GM23338 (cell line): ENCODE data around the gene NT5C2. TPM values are rescaled to one million over a fixed set of nuclear protein-coding genes. Genes with fewer than 3 reads are reported as not detected.
A peak's percentile ranks its signal among the peaks of the same experiment; 100 is the strongest.

Experiments
- ATAC-seq: fragments of 200-7000 bp; cut with Tn5 transposase; 3 replicates; pipeline ENCODE4 v1.9.1; 2020
- DNase-seq: peaks from one replicate; pipeline ENCODE4 v3.0.0-alpha.2; 2015; ENCODE audit warnings: low spot score
- H2AFZ ChIP-seq: fragments of 200-600 bp; sonication (generic); 2 replicates; pipeline ENCODE4 v1.8.0; 2016; ENCODE audit warnings: antibody characterized with exemption, mild to moderate bottlenecking, moderate library complexity
- H3F3A ChIP-seq: fragments of 200-600 bp; sonication (generic); replicated peaks from 2 replicates; pipeline ENCODE4 v1.8.0; 2017; ENCODE audit warnings: antibody characterized with exemption, mixed run types, low read depth
- H3K27ac ChIP-seq: fragments of 200-600 bp; sonication (generic); 2 replicates; pipeline ENCODE4 v1.6.1; 2016; ENCODE audit warnings: low read depth
- H3K27me3 ChIP-seq: fragments of 200-600 bp; sonication (generic); 2 replicates; pipeline ENCODE4 v1.8.0; 2016; ENCODE audit warnings: mild to moderate bottlenecking, mixed run types, moderate library complexity; ENCODE audit not compliant: insufficient read depth
- H3K36me3 ChIP-seq: fragments of 200-600 bp; sonication (generic); 2 replicates; pipeline ENCODE4 v1.8.0; 2016; ENCODE audit warnings: mild to moderate bottlenecking; ENCODE audit not compliant: insufficient read depth
- H3K4me1 ChIP-seq: fragments of 200-600 bp; sonication (generic); 2 replicates; pipeline ENCODE4 v1.8.0; 2016; ENCODE audit warnings: mild to moderate bottlenecking, moderate library complexity; ENCODE audit not compliant: insufficient read depth
- H3K4me2 ChIP-seq: fragments of 200-600 bp; sonication (generic); 2 replicates; pipeline ENCODE4 v1.7.1; 2017; ENCODE audit warnings: mixed run types
- H3K4me3 ChIP-seq: fragments of 200-600 bp; sonication (generic); 2 replicates; pipeline ENCODE4 v1.6.1; 2016; ENCODE audit warnings: mixed run types
- H3K79me2 ChIP-seq: fragments of 200-600 bp; sonication (generic); replicated peaks from 2 replicates; pipeline ENCODE4 v1.8.0; 2017; ENCODE audit warnings: mild to moderate bottlenecking; ENCODE audit not compliant: insufficient read depth
- H3K9me2 ChIP-seq: fragments of 200-600 bp; sonication (generic); 2 replicates; pipeline ENCODE4 v1.8.0; 2017; ENCODE audit not compliant: insufficient read depth
- H4K20me1 ChIP-seq: fragments of 200-600 bp; sonication (generic); replicated peaks from 2 replicates; pipeline ENCODE4 v1.8.0; 2017; ENCODE audit warnings: mild to moderate bottlenecking; ENCODE audit not compliant: insufficient read depth
- H3K27ac Mint-ChIP-seq: 2 replicates; pipeline ENCODE4 v1.8.0; 2020; ENCODE audit warnings: inconsistent platforms, mild to moderate bottlenecking, moderate library complexity, mixed read lengths
- H3K27me3 Mint-ChIP-seq: 3 replicates; pipeline ENCODE4 v1.8.0; 2022; ENCODE audit warnings: low read depth, mild to moderate bottlenecking, moderate library complexity, mixed read lengths, inconsistent platforms; ENCODE audit not compliant: insufficient read depth, poor library complexity
- H3K36me3 Mint-ChIP-seq: 3 replicates; pipeline ENCODE4 v1.8.0; 2021; ENCODE audit warnings: low read depth, mild to moderate bottlenecking, inconsistent platforms, moderate library complexity, mixed read lengths
- H3K4me1 Mint-ChIP-seq: 3 replicates; pipeline ENCODE4 v1.8.0; 2020; ENCODE audit warnings: mild to moderate bottlenecking, inconsistent platforms, mixed read lengths
- H3K4me3 Mint-ChIP-seq: 3 replicates; pipeline ENCODE4 v1.8.0; 2021; ENCODE audit warnings: moderate library complexity, mild to moderate bottlenecking, inconsistent platforms, mixed read lengths
- H3K9me3 Mint-ChIP-seq: 3 replicates; pipeline ENCODE4 v1.8.0; 2020; ENCODE audit warnings: moderate library complexity, mild to moderate bottlenecking, inconsistent platforms, mixed read lengths
- CREB1 ChIP-seq: fragments of 250-450 bp; sonication (Bioruptor Pico); IDR thresholded peaks from 2 replicates; pipeline ENCODE4 v1.5.0; 2020; ENCODE audit warnings: low read depth, mild to moderate bottlenecking, moderate library complexity
- EZH2 ChIP-seq: fragments of 200-600 bp; sonication (generic); IDR thresholded peaks from one replicate; pipeline ENCODE4 v1.8.0; 2017; ENCODE audit warnings: antibody characterized with exemption, mild to moderate bottlenecking, low read depth; ENCODE audit not compliant: unreplicated experiment
- EZH2phosphoT487 ChIP-seq: fragments of 200-600 bp; sonication (generic); IDR thresholded peaks from one replicate; pipeline ENCODE4 v1.8.1; 2018; ENCODE audit warnings: antibody characterized with exemption; ENCODE audit not compliant: unreplicated experiment
- JUNB ChIP-seq: IDR thresholded peaks from one replicate; pipeline ENCODE4 v1.6.1; 2016; ENCODE audit warnings: antibody characterized with exemption; ENCODE audit not compliant: unreplicated experiment
- NANOG ChIP-seq: IDR thresholded peaks from 2 replicates; pipeline ENCODE4 v1.6.1; 2016; ENCODE audit warnings: antibody characterized with exemption, borderline replicate concordance
- POLR2AphosphoS5 ChIP-seq: IDR thresholded peaks from 2 replicates; pipeline ENCODE4 v1.6.1; 2016; ENCODE audit warnings: antibody characterized with exemption, low read depth
- STAT1 ChIP-seq: IDR thresholded peaks from one replicate; pipeline ENCODE4 v1.6.1; 2016; ENCODE audit warnings: antibody characterized with exemption; ENCODE audit not compliant: unreplicated experiment
- ZNF114 ChIP-seq: fragments of 250-450 bp; sonication (Bioruptor Pico); IDR thresholded peaks from 2 replicates; pipeline ENCODE4 v1.5.0; 2020; ENCODE audit warnings: mild to moderate bottlenecking, moderate library complexity
- ZNF331 ChIP-seq: fragments of 250-450 bp; sonication (Bioruptor Pico); IDR thresholded peaks from 2 replicates; pipeline ENCODE4 v1.5.0; 2020; ENCODE audit warnings: low read depth, mild to moderate bottlenecking, moderate library complexity
- polyA plus RNA-seq: library from polyadenylated mRNA; unstranded; fragments of >200 nt; fragmentation: Nextera tagmentation; extraction: Ambion mirVana; gene quantifications from 2 replicates; pipeline ENCODE4 v1.2.1, GENCODE V29; 2016
- total RNA-seq: library from RNA; depleted of rRNA; stranded (reverse); fragments of >200 nt; shearing (Covaris generic); gene quantifications from 2 replicates; pipeline ENCODE4 v1.2.3, GENCODE V29; 2014
- TF ChIP-seq, protein P1 (sequence below): IDR thresholded peaks from 2 replicates; pipeline ENCODE4 v1.6.1; 2016; ENCODE audit warnings: antibody characterized with exemption
- TF ChIP-seq, protein P2 (sequence below): IDR thresholded peaks from one replicate; pipeline ENCODE4 v1.6.1; 2018; ENCODE audit warnings: antibody characterized with exemption; ENCODE audit not compliant: unreplicated experiment
- TF ChIP-seq, protein P3 (sequence below): fragments of 250-450 bp; sonication (Bioruptor Pico); IDR thresholded peaks from 2 replicates; pipeline ENCODE4 v1.5.0; 2020; ENCODE audit warnings: mild to moderate bottlenecking, moderate library complexity

The NT5C2 gene
- total and polyA plus RNA-seq, 2 experiments from 2014 or later: 33.9 to 85.4 TPM

DNA sequence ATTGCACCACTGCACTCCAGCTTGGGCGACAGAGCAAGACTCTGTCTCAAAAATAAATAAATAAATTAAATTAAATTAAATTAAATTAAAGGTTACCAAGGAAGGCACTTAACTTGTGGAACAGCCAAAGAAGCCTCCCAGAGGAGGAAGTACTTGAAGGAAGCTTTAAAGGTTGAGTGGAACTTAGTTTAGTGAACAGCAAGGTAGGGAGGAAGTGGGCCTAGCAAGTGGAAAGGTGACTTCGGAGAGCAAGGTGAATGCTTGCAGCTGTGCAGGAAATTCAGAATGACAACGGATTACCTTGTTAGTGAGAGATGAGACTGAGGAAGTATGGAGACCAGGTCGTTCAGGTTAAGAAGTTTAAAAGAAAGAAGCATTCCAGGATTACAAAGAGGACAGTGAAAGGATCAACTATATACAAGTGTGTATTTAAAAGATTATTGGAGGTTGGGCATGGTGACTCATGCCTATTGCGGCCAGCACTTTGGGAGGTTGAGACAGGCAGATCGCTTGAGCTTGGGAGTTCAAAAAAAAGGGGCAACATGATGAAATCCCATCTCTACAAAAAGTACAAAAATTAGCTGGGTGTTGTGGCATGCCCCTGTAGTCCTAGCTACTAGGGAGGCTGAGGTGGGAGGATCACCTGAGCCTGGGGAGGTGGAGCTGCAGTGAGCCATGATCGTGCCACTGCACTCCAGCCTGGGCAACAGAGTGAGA, 39.9 kb upstream of the NT5C2 start:
- Histone ChIP-seq H3K9me2 (no peaks in the 10 kb centered on the region), H2AFZ (no peak overlapping the region), H3K4me1 (peaks cover 6% of the 10 kb centered on the region), H4K20me1 (no peaks in the 10 kb centered on the region), H3K4me2 (no peak overlapping the region), H3K27ac (peak overlapping the region; percentile 89), H3K27me3 (no peaks in the 10 kb centered on the region), H3K36me3 (no peaks in the 10 kb centered on the region), H3F3A (peaks cover 5% of the 10 kb centered on the region; the same call in 1 of the 2 replicates), H3K79me2 (no peaks in the 10 kb centered on the region), H3K4me3 (no peak overlapping the region)
- DNase-seq: peak; percentile 40
- ATAC-seq: no peak
- no peaks in the 10 kb centered on the region for H3K36me3 Mint-ChIP-seq
- no peak overlapping the region for H3K4me3 Mint-ChIP-seq
- H3K27ac Mint-ChIP-seq: peak overlapping the region; percentile 47
- no peaks in the 10 kb centered on the region; the same call in 2 of the 3 replicates for H3K9me3 Mint-ChIP-seq
- TF ChIP-seq, protein P1, sequence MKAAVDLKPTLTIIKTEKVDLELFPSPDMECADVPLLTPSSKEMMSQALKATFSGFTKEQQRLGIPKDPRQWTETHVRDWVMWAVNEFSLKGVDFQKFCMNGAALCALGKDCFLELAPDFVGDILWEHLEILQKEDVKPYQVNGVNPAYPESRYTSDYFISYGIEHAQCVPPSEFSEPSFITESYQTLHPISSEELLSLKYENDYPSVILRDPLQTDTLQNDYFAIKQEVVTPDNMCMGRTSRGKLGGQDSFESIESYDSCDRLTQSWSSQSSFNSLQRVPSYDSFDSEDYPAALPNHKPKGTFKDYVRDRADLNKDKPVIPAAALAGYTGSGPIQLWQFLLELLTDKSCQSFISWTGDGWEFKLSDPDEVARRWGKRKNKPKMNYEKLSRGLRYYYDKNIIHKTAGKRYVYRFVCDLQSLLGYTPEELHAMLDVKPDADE: no peak
- TF ChIP-seq ZNF114 (no peak), EZH2phosphoT487 (no peak), POLR2AphosphoS5 (no peak), JUNB (no peak), CREB1 (CRISPR knock-in tag) (no peak), ZNF331 (CRISPR knock-in tag) (no peak), NANOG (no peak), EZH2 (no peak), STAT1 (no peak)
- TF ChIP-seq, protein P2, sequence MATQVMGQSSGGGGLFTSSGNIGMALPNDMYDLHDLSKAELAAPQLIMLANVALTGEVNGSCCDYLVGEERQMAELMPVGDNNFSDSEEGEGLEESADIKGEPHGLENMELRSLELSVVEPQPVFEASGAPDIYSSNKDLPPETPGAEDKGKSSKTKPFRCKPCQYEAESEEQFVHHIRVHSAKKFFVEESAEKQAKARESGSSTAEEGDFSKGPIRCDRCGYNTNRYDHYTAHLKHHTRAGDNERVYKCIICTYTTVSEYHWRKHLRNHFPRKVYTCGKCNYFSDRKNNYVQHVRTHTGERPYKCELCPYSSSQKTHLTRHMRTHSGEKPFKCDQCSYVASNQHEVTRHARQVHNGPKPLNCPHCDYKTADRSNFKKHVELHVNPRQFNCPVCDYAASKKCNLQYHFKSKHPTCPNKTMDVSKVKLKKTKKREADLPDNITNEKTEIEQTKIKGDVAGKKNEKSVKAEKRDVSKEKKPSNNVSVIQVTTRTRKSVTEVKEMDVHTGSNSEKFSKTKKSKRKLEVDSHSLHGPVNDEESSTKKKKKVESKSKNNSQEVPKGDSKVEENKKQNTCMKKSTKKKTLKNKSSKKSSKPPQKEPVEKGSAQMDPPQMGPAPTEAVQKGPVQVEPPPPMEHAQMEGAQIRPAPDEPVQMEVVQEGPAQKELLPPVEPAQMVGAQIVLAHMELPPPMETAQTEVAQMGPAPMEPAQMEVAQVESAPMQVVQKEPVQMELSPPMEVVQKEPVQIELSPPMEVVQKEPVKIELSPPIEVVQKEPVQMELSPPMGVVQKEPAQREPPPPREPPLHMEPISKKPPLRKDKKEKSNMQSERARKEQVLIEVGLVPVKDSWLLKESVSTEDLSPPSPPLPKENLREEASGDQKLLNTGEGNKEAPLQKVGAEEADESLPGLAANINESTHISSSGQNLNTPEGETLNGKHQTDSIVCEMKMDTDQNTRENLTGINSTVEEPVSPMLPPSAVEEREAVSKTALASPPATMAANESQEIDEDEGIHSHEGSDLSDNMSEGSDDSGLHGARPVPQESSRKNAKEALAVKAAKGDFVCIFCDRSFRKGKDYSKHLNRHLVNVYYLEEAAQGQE: no peak
- TF ChIP-seq, protein P3, sequence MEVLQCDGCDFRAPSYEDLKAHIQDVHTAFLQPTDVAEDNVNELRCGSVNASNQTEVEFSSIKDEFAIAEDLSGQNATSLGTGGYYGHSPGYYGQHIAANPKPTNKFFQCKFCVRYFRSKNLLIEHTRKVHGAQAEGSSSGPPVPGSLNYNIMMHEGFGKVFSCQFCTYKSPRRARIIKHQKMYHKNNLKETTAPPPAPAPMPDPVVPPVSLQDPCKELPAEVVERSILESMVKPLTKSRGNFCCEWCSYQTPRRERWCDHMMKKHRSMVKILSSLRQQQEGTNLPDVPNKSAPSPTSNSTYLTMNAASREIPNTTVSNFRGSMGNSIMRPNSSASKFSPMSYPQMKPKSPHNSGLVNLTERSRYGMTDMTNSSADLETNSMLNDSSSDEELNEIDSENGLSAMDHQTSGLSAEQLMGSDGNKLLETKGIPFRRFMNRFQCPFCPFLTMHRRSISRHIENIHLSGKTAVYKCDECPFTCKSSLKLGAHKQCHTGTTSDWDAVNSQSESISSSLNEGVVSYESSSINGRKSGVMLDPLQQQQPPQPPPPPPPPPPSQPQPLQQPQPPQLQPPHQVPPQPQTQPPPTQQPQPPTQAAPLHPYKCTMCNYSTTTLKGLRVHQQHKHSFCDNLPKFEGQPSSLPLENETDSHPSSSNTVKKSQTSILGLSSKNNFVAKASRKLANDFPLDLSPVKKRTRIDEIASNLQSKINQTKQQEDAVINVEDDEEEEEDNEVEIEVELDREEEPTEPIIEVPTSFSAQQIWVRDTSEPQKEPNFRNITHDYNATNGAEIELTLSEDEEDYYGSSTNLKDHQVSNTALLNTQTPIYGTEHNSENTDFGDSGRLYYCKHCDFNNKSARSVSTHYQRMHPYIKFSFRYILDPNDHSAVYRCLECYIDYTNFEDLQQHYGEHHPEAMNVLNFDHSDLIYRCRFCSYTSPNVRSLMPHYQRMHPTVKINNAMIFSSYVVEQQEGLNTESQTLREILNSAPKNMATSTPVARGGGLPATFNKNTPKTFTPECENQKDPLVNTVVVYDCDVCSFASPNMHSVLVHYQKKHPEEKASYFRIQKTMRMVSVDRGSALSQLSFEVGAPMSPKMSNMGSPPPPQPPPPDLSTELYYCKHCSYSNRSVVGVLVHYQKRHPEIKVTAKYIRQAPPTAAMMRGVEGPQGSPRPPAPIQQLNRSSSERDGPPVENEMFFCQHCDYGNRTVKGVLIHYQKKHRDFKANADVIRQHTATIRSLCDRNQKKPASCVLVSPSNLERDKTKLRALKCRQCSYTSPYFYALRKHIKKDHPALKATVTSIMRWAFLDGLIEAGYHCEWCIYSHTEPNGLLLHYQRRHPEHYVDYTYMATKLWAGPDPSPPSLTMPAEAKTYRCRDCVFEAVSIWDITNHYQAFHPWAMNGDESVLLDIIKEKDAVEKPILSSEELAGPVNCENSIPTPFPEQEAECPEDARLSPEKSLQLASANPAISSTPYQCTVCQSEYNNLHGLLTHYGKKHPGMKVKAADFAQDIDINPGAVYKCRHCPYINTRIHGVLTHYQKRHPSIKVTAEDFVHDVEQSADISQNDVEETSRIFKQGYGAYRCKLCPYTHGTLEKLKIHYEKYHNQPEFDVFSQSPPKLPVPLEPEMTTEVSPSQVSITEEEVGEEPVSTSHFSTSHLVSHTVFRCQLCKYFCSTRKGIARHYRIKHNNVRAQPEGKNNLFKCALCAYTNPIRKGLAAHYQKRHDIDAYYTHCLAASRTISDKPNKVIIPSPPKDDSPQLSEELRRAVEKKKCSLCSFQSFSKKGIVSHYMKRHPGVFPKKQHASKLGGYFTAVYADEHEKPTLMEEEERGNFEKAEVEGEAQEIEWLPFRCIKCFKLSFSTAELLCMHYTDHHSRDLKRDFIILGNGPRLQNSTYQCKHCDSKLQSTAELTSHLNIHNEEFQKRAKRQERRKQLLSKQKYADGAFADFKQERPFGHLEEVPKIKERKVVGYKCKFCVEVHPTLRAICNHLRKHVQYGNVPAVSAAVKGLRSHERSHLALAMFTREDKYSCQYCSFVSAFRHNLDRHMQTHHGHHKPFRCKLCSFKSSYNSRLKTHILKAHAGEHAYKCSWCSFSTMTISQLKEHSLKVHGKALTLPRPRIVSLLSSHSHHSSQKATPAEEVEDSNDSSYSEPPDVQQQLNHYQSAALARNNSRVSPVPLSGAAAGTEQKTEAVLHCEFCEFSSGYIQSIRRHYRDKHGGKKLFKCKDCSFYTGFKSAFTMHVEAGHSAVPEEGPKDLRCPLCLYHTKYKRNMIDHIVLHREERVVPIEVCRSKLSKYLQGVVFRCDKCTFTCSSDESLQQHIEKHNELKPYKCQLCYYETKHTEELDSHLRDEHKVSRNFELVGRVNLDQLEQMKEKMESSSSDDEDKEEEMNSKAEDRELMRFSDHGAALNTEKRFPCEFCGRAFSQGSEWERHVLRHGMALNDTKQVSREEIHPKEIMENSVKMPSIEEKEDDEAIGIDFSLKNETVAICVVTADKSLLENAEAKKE (CRISPR knock-in tag): no peak
- peaks cover 20% of the 10 kb centered on the region for H3K4me1 Mint-ChIP-seq
- H3K27me3 Mint-ChIP-seq: peaks cover 9% of the 10 kb centered on the region
